Hippocampal formation (tissue), 2 donors: ENCODE results near the gene SMYD2.

Source experiments
- DNase-seq, 2 donors: peaks; one replicate each; lab custom pipeline; 2025; lab: John Stamatoyannopoulos, UW

Gene SMYD2

GRCh38 chr1:214281021-214281719 lies at the start of gene SMYD2:
Gene SMYD2 (plus strand): TSS chr1:214281159. CDS start chr1:214281255, 96 bp downstream.
- peak; percentile 30 to 46 for DNase-seq

- no peak for DNase-seq
These were observed 46.9 kb upstream of the SMYD2 start for GRCh38 chr1:214233856-214234634.

- DNase-seq = no peak
These were observed 46.3 kb upstream of the SMYD2 start for GRCh38 chr1:214234635-214235025.

- no peak for DNase-seq
These were observed 44.5 kb upstream of the SMYD2 start for GRCh38 chr1:214236477-214236876.

GRCh38 chr1:214241060-214241459 lies 39.9 kb upstream of the SMYD2 start:
- DNase-seq = no peak

GRCh38 chr1:214244252-214244651 lies 36.7 kb upstream of the SMYD2 start:
- no peak for DNase-seq

- DNase-seq = no peak
These were observed 36.1 kb upstream of the SMYD2 start for GRCh38 chr1:214244841-214245240.

GRCh38 chr1:214247501-214248041 lies 33.4 kb upstream of the SMYD2 start:
- DNase-seq = no peak

GRCh38 chr1:214248311-214249085 lies 32.5 kb upstream of the SMYD2 start:
- no peak for DNase-seq

GRCh38 chr1:214249651-214250050 lies 31.3 kb upstream of the SMYD2 start:
- no peak for DNase-seq

GRCh38 chr1:214251354-214251753 lies 29.6 kb upstream of the SMYD2 start:
- no peak for DNase-seq

- DNase-seq = no peak
These were observed 25.4 kb upstream of the SMYD2 start for GRCh38 chr1:214255509-214255908.

- DNase-seq = no peak
These were observed 21.5 kb upstream of the SMYD2 start for GRCh38 chr1:214259353-214259977.

- no peak for DNase-seq
These were observed 20.3 kb upstream of the SMYD2 start for GRCh38 chr1:214260561-214261205.

GRCh38 chr1:214261206-214262123 lies 19.5 kb upstream of the SMYD2 start:
- DNase-seq = peak; percentile 67 to 73

- no peak for DNase-seq
These were observed 16.8 kb upstream of the SMYD2 start for GRCh38 chr1:214264196-214264595.

GRCh38 chr1:214264976-214265375 lies 16.0 kb upstream of the SMYD2 start:
- no peak for DNase-seq

- DNase-seq = no peak
These were observed 10.8 kb upstream of the SMYD2 start for GRCh38 chr1:214270097-214270650.

- DNase-seq = no peak
These were observed 9.6 kb upstream of the SMYD2 start for GRCh38 chr1:214271174-214271858.
